Astrocyte (in vitro differentiated cells and primary cell): Measurements from ENCODE around the gene CCDC15.
"Not testable (repeated sequence)": the region's sequence is repeated elsewhere in the genome, so short reads cannot be mapped to it uniquely, and the experiment has no call there.

Experiments used
- EZH2 ChIP-seq: IDR thresholded peaks from 2 replicates; pipeline ENCODE4 v1.6.1; 2012; ENCODE audit warnings: mild to moderate bottlenecking, low read length, inconsistent platforms; ENCODE audit not compliant: insufficient read depth
- TF ChIP-seq, protein P1 (sequence below): IDR thresholded peaks from 2 replicates; pipeline ENCODE4 v1.5.1; 2011; ENCODE audit warnings: low read depth, mild to moderate bottlenecking, inconsistent platforms, low read length, moderate library complexity; ENCODE audit not compliant: insufficient read depth

DNA sequence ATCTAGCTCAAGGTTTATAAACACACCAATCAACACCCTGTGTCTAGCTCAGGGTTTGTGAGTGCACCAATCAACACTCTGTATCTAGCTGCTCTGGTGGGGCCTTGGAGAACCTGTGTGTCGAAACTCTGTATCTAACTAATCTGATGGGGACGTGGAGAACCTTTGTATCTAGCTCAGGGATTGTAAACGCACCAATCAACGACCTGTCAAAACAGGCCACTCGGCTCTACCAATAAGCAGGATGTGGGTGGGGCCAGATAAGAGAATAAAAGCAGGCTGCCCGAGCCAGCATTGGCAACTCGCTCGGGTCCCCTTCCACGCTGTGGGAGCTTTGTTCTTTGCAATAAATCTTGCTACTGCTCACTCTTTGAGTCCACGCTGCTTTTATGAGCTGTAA lies 136.1 kb downstream of the CCDC15 start:
- TF ChIP-seq, protein P1, sequence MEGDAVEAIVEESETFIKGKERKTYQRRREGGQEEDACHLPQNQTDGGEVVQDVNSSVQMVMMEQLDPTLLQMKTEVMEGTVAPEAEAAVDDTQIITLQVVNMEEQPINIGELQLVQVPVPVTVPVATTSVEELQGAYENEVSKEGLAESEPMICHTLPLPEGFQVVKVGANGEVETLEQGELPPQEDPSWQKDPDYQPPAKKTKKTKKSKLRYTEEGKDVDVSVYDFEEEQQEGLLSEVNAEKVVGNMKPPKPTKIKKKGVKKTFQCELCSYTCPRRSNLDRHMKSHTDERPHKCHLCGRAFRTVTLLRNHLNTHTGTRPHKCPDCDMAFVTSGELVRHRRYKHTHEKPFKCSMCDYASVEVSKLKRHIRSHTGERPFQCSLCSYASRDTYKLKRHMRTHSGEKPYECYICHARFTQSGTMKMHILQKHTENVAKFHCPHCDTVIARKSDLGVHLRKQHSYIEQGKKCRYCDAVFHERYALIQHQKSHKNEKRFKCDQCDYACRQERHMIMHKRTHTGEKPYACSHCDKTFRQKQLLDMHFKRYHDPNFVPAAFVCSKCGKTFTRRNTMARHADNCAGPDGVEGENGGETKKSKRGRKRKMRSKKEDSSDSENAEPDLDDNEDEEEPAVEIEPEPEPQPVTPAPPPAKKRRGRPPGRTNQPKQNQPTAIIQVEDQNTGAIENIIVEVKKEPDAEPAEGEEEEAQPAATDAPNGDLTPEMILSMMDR = not testable (repeated sequence)
- not testable (repeated sequence) for TF ChIP-seq EZH2
